HepG2 (cell line): ENCODE results near the gene LRP5. TPM values are rescaled to one million over a fixed set of nuclear protein-coding genes. Genes with fewer than 3 reads are reported as not detected.
"Not testable (repeated sequence)": the region's sequence is repeated elsewhere in the genome, so short reads cannot be mapped to it uniquely, and the experiment has no call there.

ENCODE experiments used
- ATAC-seq: fragments of 200-7000 bp; cut with Tn5 transposase; 3 replicates; pipeline ENCODE4 v1.9.1; 2020; ENCODE audit warnings: mild to moderate bottlenecking, moderate library complexity
- BruUV-seq: library from RNA; stranded (reverse); fragments of 400-500 nt; replicated peaks from 2 replicates; lab custom pipeline; 2021; lab: Mats Ljungman, UMichigan
- CTCF ChIA-PET: fragments of 300-600 bp; formaldehyde crosslinking; extraction: SDS; loops from one replicate; lab custom pipeline; 2021; ENCODE audit warnings: low total read pairs, inconsistent platforms, low intra/inter-chr PET ratio; lab: Yijun Ruan, JAX
- POLR2A ChIA-PET: fragments of 350-600 bp; sonication (Branson Sonifier 250); formaldehyde crosslinking; loops from one replicate; lab custom pipeline; 2020; ENCODE audit warnings: antibody characterized with exemption, inconsistent platforms; lab: Yijun Ruan, JAX
- DNase-seq: peaks from one replicate; pipeline ENCODE4 v3.0.0-alpha.2; 2015; ENCODE audit warnings: low spot score
- FAIRE-seq: peaks from 3 replicates; lab custom pipeline; 2011; peaks lifted over from hg19 to GRCh38; lab: Jason Lieb, UNC
- H2AFZ ChIP-seq: one replicate; pipeline ENCODE4 v1.6.1; 2011; ENCODE audit warnings: low read length, inconsistent platforms
- H3K27ac ChIP-seq: fragments of 300-600 bp; 3 replicates; pipeline ENCODE4 v1.8.0; 2011; ENCODE audit warnings: mixed run types, mild to moderate bottlenecking, mixed read lengths, low read length, inconsistent platforms; ENCODE audit not compliant: insufficient read depth; ENCODE audit errors: extremely low read length
- H3K27me3 ChIP-seq, 2 experiments: fragments of 200-600 bp in 1 of 2; 2 replicates in 1 of 2; 3 replicates in 1 of 2; pipeline versions ENCODE4 v1.6.0 to v1.8.0; 2011; ENCODE audit warnings: low read length in 2 of 2, mild to moderate bottlenecking in 2 of 2, moderate library complexity in 2 of 2, inconsistent platforms in 1 of 2; ENCODE audit not compliant: insufficient read depth in 2 of 2, control insufficient read depth in 1 of 2
- H3K36me3 ChIP-seq, 2 experiments: fragments of 200-600 bp in 1 of 2; replicated peaks in 1 of 2; 2 replicates in 1 of 2; 3 replicates in 1 of 2; pipeline versions ENCODE4 v1.5.1 to v1.8.0; 2011; ENCODE audit warnings: low read length in 2 of 2, inconsistent platforms in 1 of 2; ENCODE audit not compliant: insufficient read depth in 2 of 2, control insufficient read depth in 1 of 2
- H3K4me1 ChIP-seq: 2 replicates; pipeline ENCODE4 v1.5.1; 2012; ENCODE audit warnings: low read length, inconsistent platforms; ENCODE audit not compliant: insufficient read depth
- H3K4me2 ChIP-seq: 2 replicates; pipeline ENCODE4 v1.6.0; 2011; ENCODE audit warnings: low read depth, low read length, inconsistent platforms
- H3K4me3 ChIP-seq, 3 experiments: fragments of 200-600 bp in 1 of 3; sonication (generic), shearing (Covaris generic) in 1 of 3; replicated peaks in 1 of 3; 2 replicates each; pipeline ENCODE4 v1.5.1; 2011 to 2016; ENCODE audit warnings: low read length in 3 of 3, inconsistent platforms in 2 of 3, low read depth in 2 of 3, mild to moderate bottlenecking in 2 of 3, control low read depth in 1 of 3, mixed read lengths in 1 of 3; ENCODE audit not compliant: insufficient read depth in 1 of 3
- H3K79me2 ChIP-seq: one replicate; pipeline ENCODE4 v1.6.1; 2011; ENCODE audit warnings: low read length, inconsistent platforms; ENCODE audit not compliant: insufficient read depth
- H3K9ac ChIP-seq: 2 replicates; pipeline ENCODE4 v1.6.0; 2011; ENCODE audit warnings: mild to moderate bottlenecking, low read depth, low read length, inconsistent platforms; ENCODE audit not compliant: insufficient read depth
- H3K9me3 ChIP-seq: 2 replicates; pipeline ENCODE4 v1.5.1; 2012; ENCODE audit warnings: mild to moderate bottlenecking, low read length
- H4K20me1 ChIP-seq: 2 replicates; pipeline ENCODE4 v1.6.0; 2011; ENCODE audit warnings: inconsistent platforms, mild to moderate bottlenecking, low read length, moderate library complexity; ENCODE audit not compliant: insufficient read depth
- EEA1 ChIP-seq: sonication (generic); formaldehyde crosslinking; IDR thresholded peaks from 2 replicates; pipeline ENCODE4 v1.5.1; 2020; ENCODE audit warnings: mild to moderate bottlenecking, missing genetic modification reagents, borderline replicate concordance
- MAZ ChIP-seq, 2 experiments: sonication (generic) in 1 of 2; formaldehyde crosslinking in 1 of 2; IDR thresholded peaks; 2 replicates each; pipeline versions ENCODE4 v1.5.0 to v1.6.1; 2012 to 2020; ENCODE audit warnings: low read depth in 2 of 2, mild to moderate bottlenecking in 2 of 2, borderline replicate concordance in 1 of 2, improper control_type of control experiment in 1 of 2, low read length in 1 of 2, missing genetic modification reagents in 1 of 2, moderate library complexity in 1 of 2
- NRL ChIP-seq: sonication (generic); formaldehyde crosslinking; IDR thresholded peaks from 2 replicates; pipeline ENCODE4 v1.5.0; 2020; ENCODE audit warnings: missing genetic modification reagents, mild to moderate bottlenecking, moderate library complexity, borderline replicate concordance
- PATZ1 ChIP-seq: sonication (generic); formaldehyde crosslinking; IDR thresholded peaks from 2 replicates; pipeline ENCODE4 v1.4.0; 2020; ENCODE audit warnings: missing genetic modification reagents
- POLR2G ChIP-seq: fragments of 200-400 bp; formaldehyde crosslinking; IDR thresholded peaks from 2 replicates; pipeline ENCODE4 v1.6.1; 2018; ENCODE audit warnings: mild to moderate bottlenecking, low read depth, low read length, moderate library complexity
- TEAD3 ChIP-seq: optimal IDR thresholded peaks from 2 replicates; pipeline ENCODE3; 2016; ENCODE audit warnings: borderline replicate concordance
- UBTF ChIP-seq: sonication (generic); formaldehyde crosslinking; IDR thresholded peaks from 2 replicates; pipeline ENCODE4 v1.4.0; 2020; ENCODE audit warnings: mild to moderate bottlenecking, missing genetic modification reagents
- ZBED4 ChIP-seq: sonication (generic); formaldehyde crosslinking; IDR thresholded peaks from 2 replicates; pipeline ENCODE4 v1.4.0; 2020; ENCODE audit warnings: missing genetic modification reagents, borderline replicate concordance
- ZBTB34 ChIP-seq: sonication (generic); formaldehyde crosslinking; IDR thresholded peaks from 2 replicates; pipeline ENCODE4 v1.8.0; 2022; ENCODE audit warnings: mild to moderate bottlenecking, missing genetic modification reagents
- ZNF326 ChIP-seq: sonication (generic); formaldehyde crosslinking; IDR thresholded peaks from 2 replicates; pipeline ENCODE4 v1.4.0; 2020; ENCODE audit warnings: missing genetic modification reagents, borderline replicate concordance
- WGBS: methylation state at CpG from one replicate; pipeline ENCODE4 v1.1.6; 2017; ENCODE audit warnings: low lambda C conversion rate; 5-methylcytosine and 5-hydroxymethylcytosine counted together
- in situ Hi-C: cut with HindIII; loops from 2 replicates; pipeline ENCODE4 v1.10.0; 2017; ENCODE audit warnings: low pct_unique_long_range_greater_than_20kb; ENCODE audit not compliant: extremely low pct_ligation_motif_present
- intact Hi-C: fragments of 100-400 bp; cut with micrococcal nuclease; formaldehyde crosslinking; loops from one replicate; pipeline ENCODE4 v1.10.0; 2022; ENCODE audit not compliant: unreplicated experiment
- polyA plus RNA-seq, 8 experiments: library from polyadenylated mRNA; depleted of rRNA in 3 of 8; stranded (reverse) in 7 of 8; unstranded in 1 of 8; fragments of >200 nt; fragmentation: Illumina TruSeq in 4 of 8; extraction: Trizol in 4 of 8; gene quantifications; 2 replicates each; pipeline versions ENCODE4 v1.2.1 to v1.2.3, GENCODE V29; 2011 to 2016; ENCODE audit warnings: low read depth in 4 of 8, missing spikeins in 1 of 8, mixed read lengths in 1 of 8; ENCODE audit not compliant: insufficient read depth in 1 of 8
- total RNA-seq, 5 experiments: library from RNA; depleted of rRNA; stranded (reverse); fragments of >200 nt; fragmentation: Illumina TruSeq; extraction: Trizol; gene quantifications; 2 replicates each; pipeline ENCODE4 v1.2.3, GENCODE V29; 2016; ENCODE audit warnings: low read depth in 1 of 5

Gene LRP5
- total and polyA plus RNA-seq, 2 of the 13 experiments (the other 11 are each of a cell fraction or from before 2014, with no cell fraction given), result 40.4 to 64.0 TPM

GRCh38 chr11:68447015-68447801 is 134.8 kb downstream of the LRP5 start (continued):
- 0 out of 2 replicates have a peak, but pooled peaks have one; percentile 33 for TF ChIP-seq ZBED4 (CRISPR knock-in tag)
- TF ChIP-seq ZBTB34 (CRISPR knock-in tag), result no peak
- TF ChIP-seq UBTF (CRISPR knock-in tag), result peak; percentile 43; the same call in 1 of the 2 replicates
- TF ChIP-seq NRL (CRISPR knock-in tag), result peak; percentile 27; the same call in 1 of the 2 replicates
- TF ChIP-seq PATZ1 (CRISPR knock-in tag), result 0 out of 2 replicates have a peak, but pooled peaks have one; percentile 21
- TF ChIP-seq TEAD3 (CRISPR knock-in tag), result peak; percentile 40
- no peak for TF ChIP-seq MAZ (IDR thresholded peaks at IDR 0.05; ENCODE audit: borderline replicate concordance, low read depth, low read length)
- TF ChIP-seq MAZ (CRISPR knock-in tag; IDR thresholded peaks at IDR 0.05; ENCODE audit: low read depth), result 0 out of 2 replicates have a peak, but pooled peaks have one; percentile 41
- no peak for TF ChIP-seq EEA1 (CRISPR knock-in tag)
- TF ChIP-seq ZNF326, result no peak
- TF ChIP-seq POLR2G, result no peak

- H3K4me1 ChIP-seq, H3K4me2 ChIP-seq, DNase-seq, H3K9me3 ChIP-seq, H2AFZ ChIP-seq, H3K9ac ChIP-seq, H3K79me2 ChIP-seq, H3K27ac ChIP-seq, CTCF ChIA-PET, H3K27me3 ChIP-seq, BruUV-seq, H3K4me3 ChIP-seq, FAIRE-seq, ATAC-seq, POLR2A ChIA-PET, H4K20me1 ChIP-seq: not testable (repeated sequence)
- peaks cover 16 to 35% of the 10 kb centered on the region in 2 experiments; a peak in 4 of 5 replicates for H3K36me3 ChIP-seq
- intact Hi-C loops (loop anchor here (1.0 to 2.0 kb wide), 2 partner anchors 150 to 191 kb away; no protein-coding TSS in a partner anchor), in situ Hi-C loops (loop anchor here (5.0 kb wide), 1 partner anchor 191 kb away; no protein-coding TSS in a partner anchor)
- WGBS, result 97% methylated on average over 6 of the region's 6 CpGs
Observed at GRCh38 chr11:68447914-68448313, 135.5 kb downstream of the LRP5 start.
